GM19438 (cell line): Measurements from ENCODE around the gene MESD.

Source experiments
- ATAC-seq: cut with Tn5 transposase; IDR thresholded peaks from one replicate; pipeline ENCODE4 v1.9.1; 2021; ENCODE audit warnings: low read depth; ENCODE audit not compliant: unreplicated experiment

The MESD gene

GRCh38 chr15:80942266-80942665 lies 47.4 kb downstream of the MESD start:
- no peak for ATAC-seq

GRCh38 chr15:80940851-80941250 lies 48.8 kb downstream of the MESD start:
- no peak for ATAC-seq

GRCh38 chr15:80940331-80940730 lies 49.3 kb downstream of the MESD start:
- ATAC-seq: no peak

GRCh38 chr15:80939216-80939615 lies 50.4 kb downstream of the MESD start:
- no peak for ATAC-seq

- ATAC-seq: no peak
Measured at GRCh38 chr15:80937718-80938117, 51.9 kb downstream of the MESD start.

- no peak for ATAC-seq
Measured at GRCh38 chr15:80936288-80937078, 53.1 kb downstream of the MESD start.

- ATAC-seq: no peak
Measured at GRCh38 chr15:80934761-80935221, 54.8 kb downstream of the MESD start.

- no peak for ATAC-seq
Measured at GRCh38 chr15:80932989-80933388, 56.6 kb downstream of the MESD start.

- no peak for ATAC-seq
Measured at GRCh38 chr15:80932513-80932815, 57.2 kb downstream of the MESD start.

GRCh38 chr15:80931721-80932512 lies 57.7 kb downstream of the MESD start:
- ATAC-seq: no peak

- ATAC-seq: no peak
Measured at GRCh38 chr15:80931191-80931590, 58.4 kb downstream of the MESD start.

- no peak for ATAC-seq
Measured at GRCh38 chr15:80929689-80930088, 59.9 kb downstream of the MESD start.

GRCh38 chr15:80929225-80929624 lies 60.4 kb downstream of the MESD start:
- ATAC-seq: no peak

GRCh38 chr15:80926126-80926525 lies 63.5 kb downstream of the MESD start:
- ATAC-seq: no peak

GRCh38 chr15:80925597-80926059 lies 64.0 kb downstream of the MESD start:
- ATAC-seq: no peak

GRCh38 chr15:80924278-80924677 lies 65.3 kb downstream of the MESD start:
- no peak for ATAC-seq

- no peak for ATAC-seq
Measured at GRCh38 chr15:80923668-80924067, 66.0 kb downstream of the MESD start.

- no peak for ATAC-seq
Measured at GRCh38 chr15:80921736-80922410, 67.7 kb downstream of the MESD start.

- no peak for ATAC-seq
Measured at GRCh38 chr15:80920271-80920699, 69.3 kb downstream of the MESD start.

- no peak for ATAC-seq
Measured at GRCh38 chr15:80918196-80918783, 71.3 kb downstream of the MESD start.

- ATAC-seq: no peak
Measured at GRCh38 chr15:80916056-80916455, 73.6 kb downstream of the MESD start.
